ENCODE data around the gene RAPGEF5. TPM values are rescaled to one million over a fixed set of nuclear protein-coding genes. Genes with fewer than 3 reads are reported as not detected.

The RAPGEF5 gene
- 43.2 and 43.3 TPM in 2 replicates for total RNA-seq
- polyA plus RNA-seq = 4.5 and 10.0 TPM in 2 replicates
- 6.2 and 7.1 TPM in 2 replicates for polyA plus RNA-seq (2011; cell fraction: cytosol; rRNA removed)
- polyA plus RNA-seq (2011; cell fraction: nucleus; rRNA removed) = 65.7 and 106 TPM in 2 replicates
- 13.8 and 26.2 TPM in 2 replicates for polyA plus RNA-seq (2012)
- polyA minus RNA-seq = 50.1 and 70.0 TPM in 2 replicates
- polyA minus RNA-seq (2011; cell fraction: cytosol; rRNA and poly(A)+ RNA removed) = not detected
- 400 and 690 TPM in 2 replicates for polyA minus RNA-seq (2011; cell fraction: nucleus; rRNA and poly(A)+ RNA removed)
- Bru-seq, nascent RNA = percentile 82 among the genes with signal in this experiment
- BruChase-seq, experiment 1, labeled RNA remaining after a 6-hour chase = percentile 59 among the genes with signal in this experiment
- percentile 67 among the genes with signal in this experiment for BruChase-seq, experiment 2, labeled RNA remaining after a 2-hour chase
- long read RNA-seq, partial matches to known transcripts = 0 of 2 reads
- long read RNA-seq, other reads (novel, unspliced or antisense) = 2 of 2 reads

GRCh38 chr7:22356701-22357310 is at the start of gene RAPGEF5:
Gene RAPGEF5, minus strand, starts transcription at chr7:22357154. Its CDS starts 94 bp downstream, at chr7:22357060.
- Histone ChIP-seq H3K36me3 (ENCODE audit: control insufficient read depth in 2 of 2, extremely low read depth in 1 of 2, insufficient read depth in 2 of 2, low read length in 2 of 2) (no peaks in the 10 kb centered on the region), H3K4me2 (ENCODE audit: insufficient read depth, low read length) (peak within 1 kb of the TSS; percentile 14), H3K4me3 (replicated peaks in 1 of 3; ENCODE audit: insufficient read depth in 1 of 3, low read depth in 1 of 3, low read length in 3 of 3) (peak within 1 kb of the TSS in 2 of 3 experiments; percentile 26 to 52), H2AFZ (ENCODE audit: low read depth, low read length) (peak within 1 kb of the TSS; percentile 50), H4K20me1 (replicated peaks; ENCODE audit: control insufficient read depth, extremely low read depth, insufficient read depth, low read length) (no peaks in the 10 kb centered on the region), H3K4me1 (ENCODE audit: control insufficient read depth, extremely low read depth, insufficient read depth, low read length) (peaks cover 3% of the 10 kb centered on the region), H3K27ac (ENCODE audit: insufficient read depth, low read depth, low read length) (no peak within 1 kb of the TSS), H3K9ac (replicated peaks; ENCODE audit: extremely low read depth, insufficient read depth, low read length) (peak within 1 kb of the TSS; percentile 52), H3K27me3 (ENCODE audit: control insufficient read depth in 2 of 2, insufficient read depth in 2 of 2, low read length in 2 of 2) (no peaks in the 10 kb centered on the region), H3K9me3 (replicated peaks; ENCODE audit: control insufficient read depth, insufficient read depth, low read length) (no peaks in the 10 kb centered on the region), H3K9me1 (replicated peaks; ENCODE audit: control insufficient read depth, extremely low read depth, insufficient read depth, low read length) (no peaks in the 10 kb centered on the region), H3K79me2 (ENCODE audit: control insufficient read depth, insufficient read depth, low read length) (no peaks in the 10 kb centered on the region)
- ChIA-PET CTCF (interaction anchor here (0.6 to 1.4 kb wide), 5 partner anchors 8 to 247 kb away, joined by 3 to 6 read pairs (median 4); no protein-coding TSS in a partner anchor), POLR2A (interaction anchor here (0.6 kb wide), 1 partner anchor 1174 kb away, joined by 4 read pairs; no protein-coding TSS in a partner anchor)
- FAIRE-seq = no peak
- intact Hi-C loops (cut with micrococcal nuclease) = loop anchor here (1.0 to 5.0 kb wide), 4 partner anchors 88 to 245 kb away; no protein-coding TSS in a partner anchor
- no TSS peak for BruUV-seq (replicated peaks)
- dilution Hi-C loops (cut with MboI; ENCODE audit: extremely low pct_ligation_motif_present, low sequenced_read_pairs) = no loop called here
- TF ChIP-seq MYC (IDR thresholded peaks at IDR 0.05; ENCODE audit: low read depth, low read length) = no peak
- TF ChIP-seq GATA2 (IDR thresholded peaks at IDR 0.05; ENCODE audit: insufficient read depth, insufficient read length, low read depth, low read length) = no peak
- TF ChIP-seq EZH2 (IDR thresholded peaks at IDR 0.05; ENCODE audit: borderline replicate concordance, low read depth, low read length, severe bottlenecking) = no peak
- TF ChIP-seq CTCF (IDR thresholded peaks at IDR 0.05; ENCODE audit: extremely low read depth in 1 of 2, insufficient read depth in 1 of 2, low read depth in 1 of 2, low read length in 2 of 2) = no peak
- no peak for TF ChIP-seq MAX (IDR thresholded peaks at IDR 0.05; ENCODE audit: insufficient read depth, insufficient read length)
- TF ChIP-seq POLR2AphosphoS5 (IDR thresholded peaks at IDR 0.05; ENCODE audit: insufficient read depth, low read depth, low read length) = no peak
- no peak for TF ChIP-seq FOS (IDR thresholded peaks at IDR 0.05; ENCODE audit: borderline replicate concordance, insufficient read depth, low read length)
- TF ChIP-seq JUN (IDR thresholded peaks at IDR 0.05; ENCODE audit: borderline replicate concordance, insufficient read depth, insufficient read length, low read depth) = no peak
- TF ChIP-seq POLR2A (IDR thresholded peaks at IDR 0.05; ENCODE audit: low read depth, low read length) = no peak
- no peak for DNase-seq (ENCODE audit: low read depth, low spot score)

Measured in endothelial cell of umbilical vein (primary cell).